B cell (primary cell): Measurements from ENCODE around the gene KIF17. TPM values are rescaled to one million over a fixed set of nuclear protein-coding genes. Genes with fewer than 3 reads are reported as not detected.
A peak's percentile ranks its signal among the peaks of the same experiment; 100 is the strongest.

Experiments used
- ATAC-seq: fragments of 200-7000 bp; cut with Tn5 transposase; one replicate; pipeline ENCODE4 v1.10.0; 2021; ENCODE audit warnings: low read depth, mild to moderate bottlenecking, moderate number of reproducible peaks, moderate library complexity
- CTCF ChIA-PET: fragments of 350-600 bp; sonication (Branson Sonifier 250); formaldehyde crosslinking; loops from one replicate; lab custom pipeline; 2021; ENCODE audit warnings: antibody characterized with exemption, inconsistent platforms; lab: Charles Lee
- POLR2A ChIA-PET: fragments of 350-600 bp; sonication (Branson Sonifier 250); formaldehyde crosslinking; loops from one replicate; lab custom pipeline; 2021; ENCODE audit warnings: antibody characterized with exemption; lab: Charles Lee
- DNase-seq: peaks from one replicate; pipeline ENCODE4 v3.0.0; 2013
- H2AFZ ChIP-seq: 2 replicates; pipeline ENCODE4 v1.6.1; 2012; ENCODE audit warnings: mild to moderate bottlenecking, low read depth, low read length; ENCODE audit not compliant: insufficient read depth, poor library complexity, severe bottlenecking
- H3K27ac ChIP-seq, 2 donors: 1 replicate in 1 of 2; 2 replicates in 1 of 2; pipeline ENCODE4 v1.5.1; 2012 to 2013; ENCODE audit warnings: low read length in 2 of 2, mild to moderate bottlenecking in 2 of 2, moderate library complexity in 1 of 2
- H3K27me3 ChIP-seq, 4 experiments: fragments of 200-600 bp in 1 of 4; sonication (generic) in 1 of 4; replicated peaks in 1 of 4; 1 replicate in 2 of 4; 2 replicates in 2 of 4; pipeline versions ENCODE4 v1.6.1 to v1.7.0; 2013 to 2016; ENCODE audit warnings: low read length in 3 of 4, mild to moderate bottlenecking in 2 of 4, mixed read lengths in 1 of 4, moderate library complexity in 1 of 4; ENCODE audit not compliant: insufficient read depth in 4 of 4, control insufficient read depth in 3 of 4; ENCODE audit errors: control extremely low read depth in 1 of 4
- H3K36me3 ChIP-seq, 2 experiments: replicated peaks in 1 of 2; 1 replicate in 1 of 2; 2 replicates in 1 of 2; pipeline versions ENCODE4 v1.6.1 to v1.7.1; 2013; ENCODE audit warnings: low read length in 1 of 2; ENCODE audit not compliant: insufficient read depth in 2 of 2, control insufficient read depth in 1 of 2; ENCODE audit errors: control extremely low read depth in 1 of 2, extremely low read depth in 1 of 2
- H3K4me1 ChIP-seq, 2 donors: fragments of 200-600 bp in 1 of 2; sonication (generic) in 1 of 2; 1 replicate in 1 of 2; 2 replicates in 1 of 2; pipeline versions ENCODE4 v1.5.1 to v1.6.1; 2013 to 2017; ENCODE audit warnings: low read length in 2 of 2; ENCODE audit not compliant: control insufficient read depth in 2 of 2, insufficient read depth in 2 of 2
- H3K4me2 ChIP-seq: replicated peaks from 2 replicates; pipeline ENCODE3; 2012; ENCODE audit warnings: mild to moderate bottlenecking, low read depth, low read length; ENCODE audit not compliant: poor library complexity, severe bottlenecking
- H3K4me3 ChIP-seq, 5 experiments: fragments of 200-600 bp in 1 of 5; sonication (generic) in 1 of 5; 1 replicate in 3 of 5; 2 replicates in 2 of 5; pipeline versions ENCODE4 v1.5.1 to v1.7.0; 2011 to 2016; ENCODE audit warnings: low read length in 4 of 5, mild to moderate bottlenecking in 4 of 5, low read depth in 2 of 5, control low read depth in 1 of 5, moderate library complexity in 1 of 5; ENCODE audit not compliant: insufficient read depth in 1 of 5; ENCODE audit errors: control extremely low read depth in 1 of 5, extremely low read depth in 1 of 5
- H3K79me2 ChIP-seq: fragments of 200-600 bp; sonication (generic); one replicate; pipeline ENCODE4 v1.6.0; 2016; ENCODE audit warnings: low read length; ENCODE audit not compliant: control insufficient read depth, insufficient read depth
- H3K9ac ChIP-seq: fragments of 200-600 bp; sonication (generic); 2 replicates; pipeline ENCODE4 v1.6.1; 2017; ENCODE audit warnings: mild to moderate bottlenecking, low read length, moderate library complexity
- H3K9me3 ChIP-seq, 3 donors: one replicate each; pipeline versions ENCODE4 v1.6.1 to v1.7.1; 2013; ENCODE audit warnings: low read length in 2 of 3; ENCODE audit not compliant: control insufficient read depth in 2 of 3, insufficient read depth in 1 of 3; ENCODE audit errors: control extremely low read depth in 1 of 3
- H4K20me1 ChIP-seq: 2 replicates; pipeline ENCODE4 v1.6.0; 2012; ENCODE audit warnings: mild to moderate bottlenecking, low read length; ENCODE audit not compliant: insufficient read depth, control insufficient read depth, poor library complexity, severe bottlenecking
- H3K27ac Mint-ChIP-seq: one replicate; pipeline ENCODE4 v1.8.0; 2021; ENCODE audit warnings: mixed read lengths
- H3K27me3 Mint-ChIP-seq: one replicate; pipeline ENCODE4 v1.8.0; 2021; ENCODE audit warnings: mixed read lengths
- H3K4me1 Mint-ChIP-seq: one replicate; pipeline ENCODE4 v1.8.0; 2021; ENCODE audit warnings: mixed read lengths
- H3K4me3 Mint-ChIP-seq: one replicate; pipeline ENCODE4 v1.8.0; 2021; ENCODE audit warnings: mixed read lengths
- H3K9me3 Mint-ChIP-seq: one replicate; pipeline ENCODE4 v1.8.0; 2022; ENCODE audit warnings: mixed read lengths; ENCODE audit not compliant: insufficient read depth
- CTCF ChIP-seq: fragments of 200-600 bp; IDR thresholded peaks from one replicate; pipeline ENCODE4 v1.8.0; 2022; ENCODE audit warnings: antibody characterized with exemption, mild to moderate bottlenecking
- EZH2 ChIP-seq: IDR thresholded peaks from 2 replicates; pipeline ENCODE4 v1.6.1; 2012; ENCODE audit warnings: borderline replicate concordance, low read depth, mild to moderate bottlenecking, moderate library complexity, low read length; ENCODE audit not compliant: insufficient read depth, poor library complexity, severe bottlenecking
- WGBS: methylation state at CpG from one replicate; pipeline ENCODE4 v1.1.5; 2013; ENCODE audit warnings: missing lambda C conversion rate; ENCODE audit not compliant: insufficient coverage; 5-methylcytosine and 5-hydroxymethylcytosine counted together
- intact Hi-C: fragments of 100-400 bp; cut with micrococcal nuclease; formaldehyde crosslinking; loops from one replicate; pipeline ENCODE4 v1.10.0; 2022
- polyA plus RNA-seq: library from polyadenylated mRNA; depleted of rRNA; stranded (reverse); fragments of >200 nt; gene quantifications from 2 replicates; pipeline ENCODE4 v1.2.3, GENCODE V29; 2012
- total RNA-seq, 2 donors: library from RNA; stranded (reverse); fragments of 120-200 nt in 1 of 2; gene quantifications; 1 replicate in 1 of 2; 2 replicates in 1 of 2; pipeline versions ENCODE4 v1.2.3 to v1.2.4, GENCODE V29; 2013 to 2022

KIF17 gene
- total and polyA plus RNA-seq, 2 donors (not counting 1 experiment from before 2014, with no cell fraction given): not detected

GRCh38 chr1:20729155-20729931, 11.5 kb upstream of the KIF17 start:
- no peaks in the 10 kb centered on the region for H4K20me1 ChIP-seq
- no peak overlapping the region for H3K9ac ChIP-seq
- H3K4me2 ChIP-seq: peak overlapping the region; percentile 16
- H3K9me3 ChIP-seq: peaks cover 0 to 4% (median 0%) of the 10 kb centered on the region in 3 donors
- DNase-seq: no peak
- no peak overlapping the region for H3K27ac ChIP-seq
- H2AFZ ChIP-seq: no peak overlapping the region
- no peak overlapping the region for H3K4me3 ChIP-seq
- H3K27me3 Mint-ChIP-seq: peaks cover 13% of the 10 kb centered on the region
- ChIA-PET CTCF (interaction anchor here (1.3 kb wide), 1 partner anchor 32 kb away, joined by 6 read pairs; no protein-coding TSS in a partner anchor), POLR2A (interaction anchor here (0.6 kb wide), 1 partner anchor 37 kb away, joined by 9 read pairs; no protein-coding TSS in a partner anchor)
- intact Hi-C loops: no loop called here
- WGBS: 75% methylated on average over 13 of the region's 14 CpGs
- H3K4me1 ChIP-seq: peaks cover 27 to 30% of the 10 kb centered on the region in 2 donors
- no peak for ATAC-seq
- no peaks in the 10 kb centered on the region for H3K79me2 ChIP-seq
- TF ChIP-seq EZH2 (no peak), CTCF (no peak)
- H3K27me3 ChIP-seq: peaks cover 0 to 35% (median 13%) of the 10 kb centered on the region in 4 experiments
- no peak overlapping the region for H3K27ac Mint-ChIP-seq
- H3K9me3 Mint-ChIP-seq: no peaks in the 10 kb centered on the region
- no peak overlapping the region for H3K4me3 Mint-ChIP-seq
- no peaks in the 10 kb centered on the region for H3K36me3 ChIP-seq
- H3K4me1 Mint-ChIP-seq: peaks cover 19% of the 10 kb centered on the region
